Lower leg skin (tissue), 4 donors: ENCODE measurements around the gene ADCY7. TPM values are rescaled to one million over a fixed set of nuclear protein-coding genes. Genes with fewer than 3 reads are reported as not detected.

Experiments used
- DNase-seq, 2 donors: peaks; one replicate each; pipeline ENCODE4 v3.0.0-alpha.2; 2019; ENCODE audit warnings: low spot score in 2 of 2
- H3K4me3 ChIP-seq: fragments of 200-600 bp; sonication (generic); 2 replicates; pipeline ENCODE4 v1.5.1; 2017; ENCODE audit warnings: mild to moderate bottlenecking, low read depth; ENCODE audit not compliant: poor library complexity, severe bottlenecking
- POLR2A ChIP-seq, 2 donors: fragments of 450-650 bp; IDR thresholded peaks; one replicate each; pipeline ENCODE4 v1.6.1; 2016 to 2017; ENCODE audit warnings: antibody characterized with exemption in 2 of 2, mild to moderate bottlenecking in 1 of 2, moderate library complexity in 1 of 2
- WGBS, 2 donors: methylation state at CpG; one replicate each; pipeline ENCODE4 v1.1.5; 2018; 5-methylcytosine and 5-hydroxymethylcytosine counted together
- intact Hi-C: fragments of 100-400 bp; cut with DNase I; formaldehyde crosslinking; loops from one replicate; pipeline ENCODE4 v1.15.0; 2023; ENCODE audit warnings: low total_unique reads
- total RNA-seq, 4 donors: library from RNA; depleted of rRNA; stranded (reverse); fragments of >200 nt; gene quantifications; one replicate each; pipeline ENCODE4 v1.1.0, GENCODE V29; 2016
- TF ChIP-seq, protein P1 (sequence below), 3 donors: fragments of 450-650 bp; IDR thresholded peaks; one replicate each; pipeline ENCODE4 v1.5.1; 2016; ENCODE audit warnings: antibody characterized with exemption in 3 of 3, mild to moderate bottlenecking in 3 of 3, moderate library complexity in 2 of 3

ADCY7 gene
- total RNA-seq, 4 donors from 2014 or later, result 14.0 to 28.2 (median 21.0) TPM

DNA sequence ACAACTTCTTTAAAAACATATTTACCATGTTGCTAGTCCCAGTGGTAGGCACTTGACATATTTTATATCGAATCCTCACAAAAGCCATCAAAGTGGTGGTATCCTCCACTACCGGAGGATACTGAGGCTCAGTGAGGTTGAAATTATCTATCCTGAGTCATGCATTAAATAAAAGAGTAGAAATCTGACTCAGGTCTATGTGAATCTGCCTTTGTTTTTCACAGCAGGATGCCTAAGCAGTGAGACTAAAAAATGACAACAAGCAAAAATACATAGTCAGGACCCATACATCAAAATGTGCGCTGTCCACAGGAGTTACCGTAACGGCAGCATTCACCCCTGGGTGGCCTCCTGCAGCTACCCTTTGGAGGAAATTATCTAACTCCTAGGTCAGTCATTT, 84.8 kb downstream of the ADCY7 start:
- TF ChIP-seq, protein P1, sequence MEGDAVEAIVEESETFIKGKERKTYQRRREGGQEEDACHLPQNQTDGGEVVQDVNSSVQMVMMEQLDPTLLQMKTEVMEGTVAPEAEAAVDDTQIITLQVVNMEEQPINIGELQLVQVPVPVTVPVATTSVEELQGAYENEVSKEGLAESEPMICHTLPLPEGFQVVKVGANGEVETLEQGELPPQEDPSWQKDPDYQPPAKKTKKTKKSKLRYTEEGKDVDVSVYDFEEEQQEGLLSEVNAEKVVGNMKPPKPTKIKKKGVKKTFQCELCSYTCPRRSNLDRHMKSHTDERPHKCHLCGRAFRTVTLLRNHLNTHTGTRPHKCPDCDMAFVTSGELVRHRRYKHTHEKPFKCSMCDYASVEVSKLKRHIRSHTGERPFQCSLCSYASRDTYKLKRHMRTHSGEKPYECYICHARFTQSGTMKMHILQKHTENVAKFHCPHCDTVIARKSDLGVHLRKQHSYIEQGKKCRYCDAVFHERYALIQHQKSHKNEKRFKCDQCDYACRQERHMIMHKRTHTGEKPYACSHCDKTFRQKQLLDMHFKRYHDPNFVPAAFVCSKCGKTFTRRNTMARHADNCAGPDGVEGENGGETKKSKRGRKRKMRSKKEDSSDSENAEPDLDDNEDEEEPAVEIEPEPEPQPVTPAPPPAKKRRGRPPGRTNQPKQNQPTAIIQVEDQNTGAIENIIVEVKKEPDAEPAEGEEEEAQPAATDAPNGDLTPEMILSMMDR (IDR thresholded peaks at IDR 0.05), result no peak
- TF ChIP-seq POLR2A (IDR thresholded peaks at IDR 0.05), result no peak
- no peak for DNase-seq
- 88 to 91% methylated on average over 5 of the region's 5 CpGs for WGBS, 2 donors
- intact Hi-C loops, result no loop called here
- no peak overlapping the region for H3K4me3 ChIP-seq

DNA sequence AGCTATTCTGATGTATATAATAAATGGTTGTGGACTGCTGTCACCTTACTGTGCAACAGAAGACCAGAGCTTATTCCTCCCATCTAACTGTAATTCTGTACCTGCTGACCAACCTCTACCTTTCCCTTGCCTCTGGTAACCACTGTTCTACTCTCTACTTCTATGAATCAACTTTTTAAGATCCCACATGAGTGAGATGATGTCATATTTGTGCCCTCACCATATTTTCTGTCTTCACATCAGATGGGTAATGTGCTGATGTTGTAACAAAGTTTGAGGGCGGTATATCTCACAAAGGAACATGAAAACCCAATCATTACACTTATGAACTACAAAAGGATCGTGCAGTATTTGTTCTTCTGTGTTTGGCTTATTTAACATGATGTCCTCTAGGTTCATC, 85.6 kb downstream of the ADCY7 start:
- 94 to 98% methylated on average over 2 of the region's 2 CpGs for WGBS, 2 donors
- H3K4me3 ChIP-seq, result no peak overlapping the region
- intact Hi-C loops, result no loop called here
- no peak for TF ChIP-seq POLR2A (IDR thresholded peaks at IDR 0.05)
- TF ChIP-seq, protein P1 (IDR thresholded peaks at IDR 0.05), result no peak
- no peak for DNase-seq

DNA sequence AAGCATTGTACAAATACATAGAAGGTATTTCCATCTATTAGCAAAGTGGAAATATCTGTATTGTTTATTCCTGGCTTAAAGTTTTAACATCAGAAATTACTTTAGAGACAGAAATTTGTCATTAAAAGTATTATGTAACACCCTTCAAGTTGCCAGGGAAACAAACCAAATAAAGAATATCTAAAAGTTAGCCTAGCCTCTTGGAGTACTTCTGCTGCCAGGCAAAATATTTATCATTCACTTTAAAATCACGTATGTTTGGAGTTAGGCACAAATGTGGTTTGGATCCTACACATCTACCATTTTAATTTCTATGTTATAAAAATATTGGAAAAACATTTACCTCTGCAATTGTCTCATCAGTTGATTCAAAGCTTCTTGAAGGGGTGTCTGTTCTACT, 87.7 kb downstream of the ADCY7 start:
- no peak for DNase-seq
- 48 to 58% methylated on average over 1 of the region's 1 CpG for WGBS, 2 donors
- intact Hi-C loops, result no loop called here
- no peak for TF ChIP-seq POLR2A (IDR thresholded peaks at IDR 0.05)
- TF ChIP-seq, protein P1 (IDR thresholded peaks at IDR 0.05), result no peak
- H3K4me3 ChIP-seq, result no peak overlapping the region

DNA sequence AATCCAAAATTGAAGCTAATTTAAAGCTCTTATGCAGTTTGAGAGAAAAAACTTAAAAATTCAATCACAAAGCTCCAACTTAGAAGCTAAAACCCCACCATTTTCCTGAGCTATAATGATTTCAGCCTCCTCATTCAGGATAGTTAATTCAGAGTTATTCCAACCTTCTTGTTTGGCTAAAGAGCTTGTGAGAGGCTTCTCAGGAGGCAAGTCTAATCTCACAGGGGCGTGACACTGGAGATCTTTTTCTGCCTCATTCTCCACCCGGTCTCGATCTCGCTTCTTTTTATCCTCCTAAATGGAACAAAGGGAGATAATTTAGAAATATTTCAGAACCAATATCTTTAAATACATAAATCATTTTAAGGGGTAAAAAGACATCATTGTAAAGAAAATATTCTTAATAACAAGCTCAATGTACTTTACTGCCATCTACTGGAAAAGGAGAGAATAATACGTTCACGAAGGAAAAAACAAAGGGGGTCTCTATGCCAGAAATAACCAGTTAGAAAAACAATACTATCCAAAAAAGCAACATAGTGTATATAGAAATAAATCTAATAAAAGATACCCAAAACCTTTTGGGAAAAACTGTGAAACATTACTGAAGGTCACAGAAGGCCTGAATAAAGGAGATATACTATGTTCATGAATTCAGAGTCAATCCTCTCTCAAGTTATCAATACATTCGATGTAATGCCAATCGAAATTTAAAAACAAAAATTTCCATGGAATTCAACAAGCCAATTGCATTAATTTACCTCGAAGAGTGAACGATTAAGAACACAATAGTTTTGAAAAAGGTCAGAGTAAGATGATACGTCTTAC, 88.5 kb downstream of the ADCY7 start:
- intact Hi-C loops, result no loop called here

DNA sequence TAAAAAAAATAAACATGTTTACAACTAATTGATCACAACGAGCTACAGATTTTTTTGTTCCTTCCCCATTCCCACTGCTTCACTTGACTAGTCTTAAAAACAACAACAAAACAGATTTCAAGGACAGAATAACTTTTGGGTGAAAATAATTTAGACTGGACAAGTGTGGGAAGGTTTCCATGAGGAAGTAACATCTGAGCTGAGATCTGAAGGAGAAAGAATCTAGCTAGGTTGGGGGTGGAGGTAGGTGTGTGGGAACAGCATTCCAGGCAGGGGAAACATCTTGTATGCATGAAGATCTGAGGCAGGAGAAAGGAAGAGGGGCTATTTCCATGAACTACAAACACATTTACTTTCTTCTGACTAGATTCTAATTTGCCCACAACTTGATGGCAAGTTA, 93.3 kb downstream of the ADCY7 start:
- WGBS, 2 donors, result 35 to 53% methylated on average over 1 of the region's 1 CpG
- H3K4me3 ChIP-seq, result no peak overlapping the region
- DNase-seq, result no peak
- intact Hi-C loops, result no loop called here
- TF ChIP-seq, protein P1 (IDR thresholded peaks at IDR 0.05), result no peak
- TF ChIP-seq POLR2A (IDR thresholded peaks at IDR 0.05), result no peak

More for the DNA sequence above, 88.5 kb downstream of the ADCY7 start:
- WGBS, 2 donors, result 69 to 71% methylated on average over 11 of the region's 11 CpGs
- no peak overlapping the region for H3K4me3 ChIP-seq
- no peak for TF ChIP-seq POLR2A (IDR thresholded peaks at IDR 0.05)
- TF ChIP-seq, protein P1 (IDR thresholded peaks at IDR 0.05), result no peak
- no peak for DNase-seq
